Panc1 (cell line): Measurements from ENCODE around the gene SMAD6. TPM values are rescaled to one million over a fixed set of nuclear protein-coding genes. Genes with fewer than 3 reads are reported as not detected.

ENCODE experiments used
- ATAC-seq: fragments of 200-7000 bp; cut with Tn5 transposase; 2 replicates; pipeline ENCODE4 v1.9.1; 2020; ENCODE audit warnings: mild to moderate bottlenecking, moderate library complexity
- BruUV-seq: library from RNA; stranded (reverse); fragments of 400-500 nt; replicated peaks from 2 replicates; lab custom pipeline; 2021; lab: Mats Ljungman, UMichigan
- CTCF ChIA-PET: fragments of 300-600 bp; sonication (Branson Sonifier 250); formaldehyde crosslinking; loops from one replicate; lab custom pipeline; 2022; ENCODE audit warnings: antibody characterized with exemption; lab: Charles Lee
- POLR2A ChIA-PET: fragments of 300-600 bp; sonication (Branson Sonifier 250); formaldehyde crosslinking; loops from one replicate; lab custom pipeline; 2022; ENCODE audit warnings: antibody characterized with exemption; lab: Charles Lee
- DNase-seq: peaks from one replicate; pipeline ENCODE4 v3.0.0-alpha.2; 2010; ENCODE audit warnings: low read depth, low spot score
- H3K27ac ChIP-seq: 2 replicates; pipeline ENCODE4 v1.5.1; 2011; ENCODE audit warnings: mild to moderate bottlenecking, low read length, inconsistent platforms
- H3K27me3 ChIP-seq: fragments of 200-500 bp; sonication (Bioruptor generic); 2 replicates; pipeline ENCODE4 v1.6.0; 2014; ENCODE audit warnings: low read length, inconsistent platforms; ENCODE audit not compliant: control insufficient read depth, insufficient read depth
- H3K36me3 ChIP-seq: fragments of 200-500 bp; sonication (Bioruptor generic); 2 replicates; pipeline ENCODE4 v1.5.1; 2014; ENCODE audit warnings: inconsistent platforms, mild to moderate bottlenecking, low read length, moderate library complexity; ENCODE audit not compliant: control insufficient read depth, insufficient read depth
- H3K4me1 ChIP-seq: 2 replicates; pipeline ENCODE4 v1.5.1; 2011; ENCODE audit warnings: inconsistent platforms, mild to moderate bottlenecking, low read length, moderate library complexity; ENCODE audit not compliant: control insufficient read depth, insufficient read depth
- H3K4me3 ChIP-seq, 2 experiments: 2 replicates each; pipeline ENCODE4 v1.5.1; 2011 to 2012; ENCODE audit warnings: low read depth in 2 of 2, low read length in 2 of 2, mild to moderate bottlenecking in 2 of 2, inconsistent platforms in 1 of 2, moderate library complexity in 1 of 2
- H3K9me3 ChIP-seq: fragments of 200-500 bp; sonication (Bioruptor generic); 2 replicates; pipeline ENCODE4 v1.5.1; 2014; ENCODE audit warnings: low read depth, mild to moderate bottlenecking, inconsistent platforms, low read length, moderate library complexity; ENCODE audit not compliant: control insufficient read depth, insufficient read depth
- CTCF ChIP-seq: fragments of 450-650 bp; IDR thresholded peaks from 2 replicates; pipeline ENCODE4 v1.5.1; 2017; ENCODE audit warnings: mild to moderate bottlenecking
- POLR2AphosphoS5 ChIP-seq: IDR thresholded peaks from 2 replicates; pipeline ENCODE4 v1.6.1; 2012; ENCODE audit warnings: mild to moderate bottlenecking, low read depth, low read length, moderate library complexity
- SIN3A ChIP-seq: IDR thresholded peaks from 2 replicates; pipeline ENCODE4 v1.6.1; 2012; ENCODE audit warnings: low read depth, mild to moderate bottlenecking, low read length, moderate library complexity, borderline replicate concordance; ENCODE audit not compliant: insufficient read depth
- TCF7L2 ChIP-seq: IDR thresholded peaks from 2 replicates; pipeline ENCODE4 v1.6.1; 2011; ENCODE audit warnings: mild to moderate bottlenecking, low read depth, low read length, inconsistent platforms
- in situ Hi-C: cut with HindIII; loops from 2 replicates; pipeline ENCODE4 v1.10.0; 2016; ENCODE audit warnings: low sequenced_read_pairs, low pct_unique_long_range_greater_than_20kb
- intact Hi-C: fragments of 100-400 bp; cut with micrococcal nuclease; formaldehyde crosslinking; loops from one replicate; pipeline ENCODE4 v1.10.0; 2022; ENCODE audit not compliant: unreplicated experiment
- total RNA-seq: library from RNA; stranded (reverse); gene quantifications from one replicate; pipeline ENCODE4 v1.2.1, GENCODE V29; 2021; ENCODE audit not compliant: unreplicated experiment
- TF ChIP-seq, protein P1 (sequence below), 2 experiments: IDR thresholded peaks; 2 replicates each; pipeline ENCODE4 v1.6.1; 2011 to 2012; ENCODE audit warnings: low read depth in 2 of 2, control low read depth in 1 of 2, low read length in 1 of 2, mild to moderate bottlenecking in 1 of 2, moderate library complexity in 1 of 2; ENCODE audit not compliant: insufficient read depth in 1 of 2

Gene SMAD6
- total RNA-seq, 1 experiment from 2014 or later, result 45.9 TPM

DNA sequence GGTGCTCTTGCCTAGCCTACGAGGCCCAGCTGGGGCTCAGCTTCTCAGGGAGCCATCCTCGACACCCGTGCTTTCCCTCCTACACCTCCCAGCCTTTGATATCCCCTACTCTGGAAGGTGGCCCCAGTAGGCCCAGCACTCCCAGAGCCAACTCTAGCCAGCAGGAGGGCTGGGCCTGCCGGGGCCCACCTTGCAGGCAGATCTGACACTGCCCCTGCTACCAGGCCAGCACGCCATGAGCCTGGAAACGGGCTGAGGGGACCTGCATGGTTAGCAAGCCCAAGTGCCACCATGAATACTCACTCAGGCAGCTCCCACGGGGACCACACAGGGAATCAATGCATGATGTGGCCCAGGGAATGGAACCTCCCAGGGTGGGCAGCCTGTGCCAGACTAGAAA, 123.7 kb downstream of the SMAD6 start:
- H3K27ac ChIP-seq, result no peak overlapping the region
- H3K9me3 ChIP-seq, result no peaks in the 10 kb centered on the region
- no TSS peak for BruUV-seq
- in situ Hi-C loops (no loop called here), intact Hi-C loops (no loop called here)
- POLR2A ChIA-PET, result no interaction called here
- ATAC-seq, result no peak
- no peaks in the 10 kb centered on the region for H3K36me3 ChIP-seq
- DNase-seq, result no peak
- no peaks in the 10 kb centered on the region for H3K27me3 ChIP-seq
- TF ChIP-seq CTCF (no peak), POLR2AphosphoS5 (no peak), SIN3A (no peak), TCF7L2 (no peak)
- TF ChIP-seq, protein P1, sequence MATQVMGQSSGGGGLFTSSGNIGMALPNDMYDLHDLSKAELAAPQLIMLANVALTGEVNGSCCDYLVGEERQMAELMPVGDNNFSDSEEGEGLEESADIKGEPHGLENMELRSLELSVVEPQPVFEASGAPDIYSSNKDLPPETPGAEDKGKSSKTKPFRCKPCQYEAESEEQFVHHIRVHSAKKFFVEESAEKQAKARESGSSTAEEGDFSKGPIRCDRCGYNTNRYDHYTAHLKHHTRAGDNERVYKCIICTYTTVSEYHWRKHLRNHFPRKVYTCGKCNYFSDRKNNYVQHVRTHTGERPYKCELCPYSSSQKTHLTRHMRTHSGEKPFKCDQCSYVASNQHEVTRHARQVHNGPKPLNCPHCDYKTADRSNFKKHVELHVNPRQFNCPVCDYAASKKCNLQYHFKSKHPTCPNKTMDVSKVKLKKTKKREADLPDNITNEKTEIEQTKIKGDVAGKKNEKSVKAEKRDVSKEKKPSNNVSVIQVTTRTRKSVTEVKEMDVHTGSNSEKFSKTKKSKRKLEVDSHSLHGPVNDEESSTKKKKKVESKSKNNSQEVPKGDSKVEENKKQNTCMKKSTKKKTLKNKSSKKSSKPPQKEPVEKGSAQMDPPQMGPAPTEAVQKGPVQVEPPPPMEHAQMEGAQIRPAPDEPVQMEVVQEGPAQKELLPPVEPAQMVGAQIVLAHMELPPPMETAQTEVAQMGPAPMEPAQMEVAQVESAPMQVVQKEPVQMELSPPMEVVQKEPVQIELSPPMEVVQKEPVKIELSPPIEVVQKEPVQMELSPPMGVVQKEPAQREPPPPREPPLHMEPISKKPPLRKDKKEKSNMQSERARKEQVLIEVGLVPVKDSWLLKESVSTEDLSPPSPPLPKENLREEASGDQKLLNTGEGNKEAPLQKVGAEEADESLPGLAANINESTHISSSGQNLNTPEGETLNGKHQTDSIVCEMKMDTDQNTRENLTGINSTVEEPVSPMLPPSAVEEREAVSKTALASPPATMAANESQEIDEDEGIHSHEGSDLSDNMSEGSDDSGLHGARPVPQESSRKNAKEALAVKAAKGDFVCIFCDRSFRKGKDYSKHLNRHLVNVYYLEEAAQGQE (IDR thresholded peaks at IDR 0.05; ENCODE audit: insufficient read depth in 1 of 2, low read depth in 2 of 2, low read length in 1 of 2), result no peak
- no peak overlapping the region for H3K4me3 ChIP-seq
- CTCF ChIA-PET, result no interaction called here
- H3K4me1 ChIP-seq, result peaks cover 9% of the 10 kb centered on the region

GRCh38 chr15:66826507-66826906, 124.5 kb downstream of the SMAD6 start:
- no peak for ATAC-seq
- Histone ChIP-seq H3K4me1 (peaks cover 9% of the 10 kb centered on the region), H3K9me3 (no peaks in the 10 kb centered on the region), H3K27ac (no peak overlapping the region), H3K4me3 (no peak overlapping the region), H3K36me3 (no peaks in the 10 kb centered on the region), H3K27me3 (no peaks in the 10 kb centered on the region)
- in situ Hi-C loops, result no loop called here
- ChIA-PET POLR2A (no interaction called here), CTCF (no interaction called here)
- DNase-seq, result no peak
- no peak for TF ChIP-seq POLR2AphosphoS5
- no peak for TF ChIP-seq CTCF
- no peak for TF ChIP-seq TCF7L2
- TF ChIP-seq SIN3A, result no peak
- TF ChIP-seq, protein P1 (IDR thresholded peaks at IDR 0.05; ENCODE audit: insufficient read depth in 1 of 2, low read depth in 2 of 2, low read length in 1 of 2), result no peak
- intact Hi-C loops, result no loop called here
- BruUV-seq, result no TSS peak
